Measurements from ENCODE around the gene CARMIL1.
A peak's percentile ranks its signal among the peaks of the same experiment; 100 is the strongest.

Gene CARMIL1

GRCh38 chr6:25278914-25279747 lies at the start of gene CARMIL1:
TSS of gene CARMIL1 (plus strand) at chr6:25279374. CDS start at chr6:25279796, 422 bp downstream.
- Histone ChIP-seq H3K4me3 (peak within 1 kb of the TSS; percentile 59), H3K9me3 (no peaks in the 10 kb centered on the region), H3K4me1 (peaks cover 14% of the 10 kb centered on the region), H3K27me3 (ENCODE audit: low read depth) (no peaks in the 10 kb centered on the region), H3K36me3 (replicated peaks) (no peaks in the 10 kb centered on the region)
- DNase-seq (ENCODE audit: low spot score in 2 of 2): peak; percentile 75 to 93
- in situ Hi-C loops (cut with MboI; ENCODE audit: low sequenced_read_pairs): loop anchor here (10.0 kb wide), 1 partner anchor 216 kb away; no protein-coding TSS in a partner anchor

GRCh38 chr6:25229671-25230321 lies 49.4 kb upstream of the CARMIL1 start:
- H3K4me3 ChIP-seq: no peak overlapping the region
- in situ Hi-C loops (cut with MboI; ENCODE audit: low sequenced_read_pairs): no loop called here
- H3K36me3 ChIP-seq (replicated peaks): no peaks in the 10 kb centered on the region
- no peaks in the 10 kb centered on the region for H3K9me3 ChIP-seq
- H3K4me1 ChIP-seq: peaks cover 4% of the 10 kb centered on the region
- DNase-seq (ENCODE audit: low spot score in 2 of 2): no peak
- H3K27me3 ChIP-seq (ENCODE audit: low read depth): no peaks in the 10 kb centered on the region

DNA sequence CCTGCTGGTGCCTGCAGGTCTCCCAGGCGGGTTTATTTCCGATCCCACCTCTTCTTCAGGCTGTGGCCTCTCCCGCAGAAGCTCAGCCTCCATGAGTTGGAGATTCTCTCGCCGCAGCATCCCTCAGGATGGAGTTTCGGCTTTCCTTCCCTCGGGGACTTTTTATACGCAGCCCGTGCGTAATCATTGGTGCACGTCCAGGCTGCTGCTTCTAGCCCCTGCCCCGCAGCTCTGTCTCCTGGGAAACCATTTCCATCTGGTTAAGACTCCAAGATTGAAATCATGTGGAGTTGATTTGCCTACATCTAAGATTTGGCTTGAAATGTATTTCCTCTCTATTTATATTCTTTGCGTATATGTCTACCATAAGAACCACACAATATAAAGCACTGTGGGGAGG lies 46.7 kb upstream of the CARMIL1 start:
- H3K27me3 ChIP-seq (ENCODE audit: low read depth): no peaks in the 10 kb centered on the region
- in situ Hi-C loops (cut with MboI; ENCODE audit: low sequenced_read_pairs): no loop called here
- DNase-seq (ENCODE audit: low spot score in 2 of 2): no peak
- H3K36me3 ChIP-seq (replicated peaks): no peaks in the 10 kb centered on the region
- H3K4me1 ChIP-seq: no peaks in the 10 kb centered on the region
- no peaks in the 10 kb centered on the region for H3K9me3 ChIP-seq
- H3K4me3 ChIP-seq: no peak overlapping the region

GRCh38 chr6:25233226-25233625 lies 45.9 kb upstream of the CARMIL1 start:
- Histone ChIP-seq H3K9me3 (no peaks in the 10 kb centered on the region), H3K4me1 (no peaks in the 10 kb centered on the region), H3K36me3 (replicated peaks) (no peaks in the 10 kb centered on the region), H3K27me3 (ENCODE audit: low read depth) (no peaks in the 10 kb centered on the region), H3K4me3 (no peak overlapping the region)
- in situ Hi-C loops (cut with MboI; ENCODE audit: low sequenced_read_pairs): no loop called here
- DNase-seq (ENCODE audit: low spot score in 2 of 2): no peak

- no peak for DNase-seq (ENCODE audit: low spot score in 2 of 2)
- in situ Hi-C loops (cut with MboI; ENCODE audit: low sequenced_read_pairs): no loop called here
- no peaks in the 10 kb centered on the region for H3K27me3 ChIP-seq (ENCODE audit: low read depth)
Measured at GRCh38 chr6:25237579-25237978, 41.6 kb upstream of the CARMIL1 start.

GRCh38 chr6:25239059-25239458 lies 40.1 kb upstream of the CARMIL1 start:
- Histone ChIP-seq H3K4me3 (no peak overlapping the region), H3K4me1 (peaks cover 2% of the 10 kb centered on the region; the same call in 1 of the 2 replicates), H3K27me3 (ENCODE audit: low read depth) (no peaks in the 10 kb centered on the region), H3K9me3 (no peaks in the 10 kb centered on the region), H3K36me3 (replicated peaks) (no peaks in the 10 kb centered on the region)
- in situ Hi-C loops (cut with MboI; ENCODE audit: low sequenced_read_pairs): no loop called here
- DNase-seq (ENCODE audit: low spot score in 2 of 2): no peak

More at GRCh38 chr6:25237579-25237978, 41.6 kb upstream of the CARMIL1 start:
- Histone ChIP-seq H3K4me1 (no peaks in the 10 kb centered on the region), H3K9me3 (no peaks in the 10 kb centered on the region), H3K36me3 (replicated peaks) (no peaks in the 10 kb centered on the region), H3K4me3 (no peak overlapping the region)

GRCh38 chr6:25239498-25239897 lies 39.7 kb upstream of the CARMIL1 start:
- Histone ChIP-seq H3K36me3 (replicated peaks) (no peaks in the 10 kb centered on the region), H3K9me3 (no peaks in the 10 kb centered on the region), H3K4me3 (no peak overlapping the region), H3K4me1 (peaks cover 2% of the 10 kb centered on the region; the same call in 1 of the 2 replicates), H3K27me3 (ENCODE audit: low read depth) (no peaks in the 10 kb centered on the region)
- in situ Hi-C loops (cut with MboI; ENCODE audit: low sequenced_read_pairs): no loop called here
- no peak for DNase-seq (ENCODE audit: low spot score in 2 of 2)

DNA sequence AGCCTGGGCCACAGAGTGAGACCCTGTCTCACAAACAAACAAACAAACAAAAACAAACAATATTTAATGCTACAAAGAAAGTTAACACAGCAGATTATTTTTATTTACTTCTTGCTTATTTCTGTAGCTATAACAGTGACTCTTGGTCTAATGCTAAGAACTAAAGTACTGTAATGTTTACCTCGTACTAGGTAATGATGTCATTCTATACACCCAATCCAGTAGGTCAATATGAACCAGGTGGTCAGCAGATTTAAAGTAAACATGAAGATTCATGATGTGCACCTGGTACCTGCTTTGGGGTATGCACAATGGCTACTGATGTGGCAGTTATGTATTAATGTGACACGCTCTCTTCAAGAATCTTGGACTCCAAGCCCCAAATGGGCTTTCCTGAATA lies 36.6 kb upstream of the CARMIL1 start:
- no peaks in the 10 kb centered on the region for H3K27me3 ChIP-seq (ENCODE audit: low read depth)
- no peak overlapping the region for H3K4me3 ChIP-seq
- no peak for DNase-seq (ENCODE audit: low spot score in 2 of 2)
- no peaks in the 10 kb centered on the region for H3K36me3 ChIP-seq (replicated peaks)
- in situ Hi-C loops (cut with MboI; ENCODE audit: low sequenced_read_pairs): no loop called here
- H3K9me3 ChIP-seq: no peaks in the 10 kb centered on the region
- H3K4me1 ChIP-seq: peaks cover 2% of the 10 kb centered on the region; the same call in 1 of the 2 replicates

DNA sequence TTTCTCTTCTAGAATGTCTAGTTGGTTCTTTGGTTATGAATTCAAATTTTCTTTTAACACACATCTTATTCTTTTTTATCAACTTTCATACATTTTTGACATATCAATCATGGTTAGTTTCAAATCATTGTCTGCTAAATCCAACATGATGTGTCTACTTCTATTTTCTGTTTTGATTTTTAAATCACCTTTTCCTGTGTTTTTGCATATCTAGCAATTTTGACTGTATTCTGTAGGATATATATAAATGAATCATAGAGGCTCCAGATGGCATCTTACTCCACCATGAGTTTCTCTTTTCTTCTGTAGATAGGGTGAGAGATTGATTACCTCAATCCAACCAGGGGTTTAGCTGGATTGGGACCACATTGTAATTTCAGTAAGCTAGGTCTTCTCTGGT lies 34.3 kb upstream of the CARMIL1 start:
- H3K36me3 ChIP-seq (replicated peaks): no peaks in the 10 kb centered on the region
- in situ Hi-C loops (cut with MboI; ENCODE audit: low sequenced_read_pairs): no loop called here
- no peaks in the 10 kb centered on the region for H3K9me3 ChIP-seq
- peaks cover 2% of the 10 kb centered on the region; the same call in 1 of the 2 replicates for H3K4me1 ChIP-seq
- no peak for DNase-seq (ENCODE audit: low spot score in 2 of 2)
- no peak overlapping the region for H3K4me3 ChIP-seq
- no peaks in the 10 kb centered on the region for H3K27me3 ChIP-seq (ENCODE audit: low read depth)

GRCh38 chr6:25248123-25248522 lies 31.1 kb upstream of the CARMIL1 start:
- in situ Hi-C loops (cut with MboI; ENCODE audit: low sequenced_read_pairs): no loop called here
- no peaks in the 10 kb centered on the region for H3K27me3 ChIP-seq (ENCODE audit: low read depth)

GRCh38 chr6:25249133-25249532 lies 30.0 kb upstream of the CARMIL1 start:
- no peaks in the 10 kb centered on the region for H3K4me1 ChIP-seq
- DNase-seq (ENCODE audit: low spot score in 2 of 2): no peak
- no peak overlapping the region for H3K4me3 ChIP-seq
- no peaks in the 10 kb centered on the region for H3K9me3 ChIP-seq
- no peaks in the 10 kb centered on the region for H3K36me3 ChIP-seq (replicated peaks)
- in situ Hi-C loops (cut with MboI; ENCODE audit: low sequenced_read_pairs): no loop called here
- H3K27me3 ChIP-seq (ENCODE audit: low read depth): peaks cover 4% of the 10 kb centered on the region; the same call in 1 of the 2 replicates

More at GRCh38 chr6:25248123-25248522, 31.1 kb upstream of the CARMIL1 start:
- Histone ChIP-seq H3K4me3 (no peak overlapping the region), H3K9me3 (no peaks in the 10 kb centered on the region), H3K4me1 (peaks cover 2% of the 10 kb centered on the region; the same call in 1 of the 2 replicates), H3K36me3 (replicated peaks) (no peaks in the 10 kb centered on the region)
- no peak for DNase-seq (ENCODE audit: low spot score in 2 of 2)

DNA sequence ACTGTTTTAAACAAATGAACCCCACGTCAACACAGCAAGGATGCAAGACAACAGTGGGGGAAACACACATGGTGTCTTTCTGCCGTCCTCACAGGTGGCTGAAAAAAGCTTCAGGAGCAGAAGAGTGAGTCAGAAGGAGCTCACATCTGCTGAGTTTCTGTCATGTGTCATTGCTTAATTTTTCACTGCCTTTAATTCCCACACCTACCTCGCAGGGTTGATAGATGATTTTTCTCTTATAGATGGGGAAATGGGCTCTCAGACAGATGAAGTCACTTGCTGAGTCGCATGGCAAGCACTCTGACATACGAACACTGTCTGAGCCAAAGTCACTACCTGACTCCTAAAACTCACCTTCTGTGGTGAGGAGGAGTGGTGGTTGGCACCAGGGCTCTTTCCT lies 28.3 kb upstream of the CARMIL1 start:
- Histone ChIP-seq H3K4me3 (no peak overlapping the region), H3K9me3 (no peaks in the 10 kb centered on the region), H3K27me3 (ENCODE audit: low read depth) (peaks cover 4% of the 10 kb centered on the region; the same call in 1 of the 2 replicates), H3K4me1 (no peaks in the 10 kb centered on the region), H3K36me3 (replicated peaks) (no peaks in the 10 kb centered on the region)
- in situ Hi-C loops (cut with MboI; ENCODE audit: low sequenced_read_pairs): no loop called here
- no peak for DNase-seq (ENCODE audit: low spot score in 2 of 2)

- H3K27me3 ChIP-seq (ENCODE audit: low read depth): peaks cover 4% of the 10 kb centered on the region; the same call in 1 of the 2 replicates
- in situ Hi-C loops (cut with MboI; ENCODE audit: low sequenced_read_pairs): no loop called here
- H3K4me3 ChIP-seq: no peak overlapping the region
- H3K9me3 ChIP-seq: no peaks in the 10 kb centered on the region
- no peak for DNase-seq (ENCODE audit: low spot score in 2 of 2)
- no peaks in the 10 kb centered on the region for H3K4me1 ChIP-seq
- H3K36me3 ChIP-seq (replicated peaks): no peaks in the 10 kb centered on the region
Measured at GRCh38 chr6:25251426-25251825, 27.7 kb upstream of the CARMIL1 start.

GRCh38 chr6:25253351-25253750 lies 25.8 kb upstream of the CARMIL1 start:
- Histone ChIP-seq H3K4me1 (no peaks in the 10 kb centered on the region), H3K9me3 (no peaks in the 10 kb centered on the region), H3K27me3 (ENCODE audit: low read depth) (peaks cover 4% of the 10 kb centered on the region; the same call in 1 of the 2 replicates), H3K36me3 (replicated peaks) (no peaks in the 10 kb centered on the region), H3K4me3 (no peak overlapping the region)
- DNase-seq (ENCODE audit: low spot score in 2 of 2): no peak
- in situ Hi-C loops (cut with MboI; ENCODE audit: low sequenced_read_pairs): no loop called here

Data from HAP-1 (cell line).